ENCODE measurements around the gene AFAP1L2. TPM values are rescaled to one million over a fixed set of nuclear protein-coding genes. Genes with fewer than 3 reads are reported as not detected.
"Not testable (repeated sequence)": the region's sequence is repeated elsewhere in the genome, so short reads cannot be mapped to it uniquely, and the experiment has no call there.

The AFAP1L2 gene
- polyA plus RNA-seq, 3 donors, result 0.01 to 0.43 TPM; not detected in 1

DNA sequence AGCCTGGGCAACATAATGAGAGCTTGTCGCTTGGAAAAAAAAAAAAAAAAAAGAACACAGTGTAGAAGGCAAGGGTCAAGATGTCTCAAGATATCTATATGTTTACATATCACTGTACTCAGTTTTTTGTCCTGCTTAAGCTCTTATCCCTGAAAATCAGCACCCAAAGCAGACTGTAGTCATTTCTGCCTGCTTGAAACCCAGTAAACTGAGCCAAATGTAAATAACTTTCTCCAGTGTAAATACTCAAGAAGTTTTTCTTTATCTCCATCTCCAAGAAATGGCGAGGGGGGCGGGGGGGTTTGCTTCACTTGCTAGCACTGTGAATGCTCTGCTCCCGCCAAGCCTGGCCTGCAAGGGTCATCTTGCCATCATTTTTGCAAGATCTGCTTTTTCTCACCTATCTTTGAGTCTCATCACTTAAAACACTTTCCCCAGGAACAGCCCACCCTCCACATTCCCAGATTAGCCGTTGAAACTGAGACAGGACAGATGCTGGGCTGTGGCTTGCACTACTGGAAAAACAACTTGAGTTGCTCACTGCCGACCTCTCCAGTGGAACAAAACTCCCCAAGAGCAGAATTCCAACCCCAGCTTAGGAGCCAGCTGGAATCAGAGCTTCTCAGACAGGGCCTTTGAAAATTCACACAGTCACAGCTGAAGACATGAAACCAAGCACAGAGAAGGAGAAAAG lies 54.6 kb downstream of the AFAP1L2 start:
- intact Hi-C loops (cut with micrococcal nuclease), result no loop called here
- Mint-ChIP-seq H3K36me3 (no peaks in the 10 kb centered on the region), H3K4me3 (no peak overlapping the region), H3K27me3 (ENCODE audit: low read depth in 3 of 3) (peaks cover 2 to 3% (median 3%) of the 10 kb centered on the region in 3 donors), H3K4me1 (no peaks in the 10 kb centered on the region), H3K27ac (no peak overlapping the region), H3K9me3 (peaks cover 0 to 3% (median 0%) of the 10 kb centered on the region in 7 donors)
- Histone ChIP-seq H4K20me1 (ENCODE audit: insufficient read depth, low read length) (no peaks in the 10 kb centered on the region), H3K79me2 (ENCODE audit: insufficient read depth, low read length) (no peaks in the 10 kb centered on the region), H3K27ac (ENCODE audit: low read depth in 1 of 2, low read length in 2 of 2) (no peak overlapping the region), H3K36me3 (replicated peaks in 1 of 2; ENCODE audit: control insufficient read depth in 1 of 2, insufficient read depth in 2 of 2, low read length in 2 of 2) (no peaks in the 10 kb centered on the region), H3K9ac (ENCODE audit: insufficient read depth, low read length, poor library complexity, severe bottlenecking) (no peak overlapping the region), H2AFZ (ENCODE audit: insufficient read depth, low read depth, low read length, poor library complexity, severe bottlenecking) (no peak overlapping the region), H3K4me1 (ENCODE audit: control insufficient read depth in 1 of 2, insufficient read depth in 2 of 2, low read length in 2 of 2) (no peaks in the 10 kb centered on the region), H3K4me3 (replicated peaks in 1 of 3; ENCODE audit: low read depth in 2 of 3, low read length in 3 of 3) (no peak overlapping the region), H3K9me3 (replicated peaks in 1 of 2; ENCODE audit: control insufficient read depth in 1 of 2, insufficient read depth in 1 of 2, low read length in 2 of 2) (no peaks in the 10 kb centered on the region), H3K4me2 (replicated peaks; ENCODE audit: extremely low read depth, low read length, poor library complexity, severe bottlenecking) (no peak overlapping the region), H3K27me3 (ENCODE audit: control insufficient read depth in 2 of 2, insufficient read depth in 2 of 2, low read length in 2 of 2) (no peaks in the 10 kb centered on the region)
- TF ChIP-seq, protein P1, sequence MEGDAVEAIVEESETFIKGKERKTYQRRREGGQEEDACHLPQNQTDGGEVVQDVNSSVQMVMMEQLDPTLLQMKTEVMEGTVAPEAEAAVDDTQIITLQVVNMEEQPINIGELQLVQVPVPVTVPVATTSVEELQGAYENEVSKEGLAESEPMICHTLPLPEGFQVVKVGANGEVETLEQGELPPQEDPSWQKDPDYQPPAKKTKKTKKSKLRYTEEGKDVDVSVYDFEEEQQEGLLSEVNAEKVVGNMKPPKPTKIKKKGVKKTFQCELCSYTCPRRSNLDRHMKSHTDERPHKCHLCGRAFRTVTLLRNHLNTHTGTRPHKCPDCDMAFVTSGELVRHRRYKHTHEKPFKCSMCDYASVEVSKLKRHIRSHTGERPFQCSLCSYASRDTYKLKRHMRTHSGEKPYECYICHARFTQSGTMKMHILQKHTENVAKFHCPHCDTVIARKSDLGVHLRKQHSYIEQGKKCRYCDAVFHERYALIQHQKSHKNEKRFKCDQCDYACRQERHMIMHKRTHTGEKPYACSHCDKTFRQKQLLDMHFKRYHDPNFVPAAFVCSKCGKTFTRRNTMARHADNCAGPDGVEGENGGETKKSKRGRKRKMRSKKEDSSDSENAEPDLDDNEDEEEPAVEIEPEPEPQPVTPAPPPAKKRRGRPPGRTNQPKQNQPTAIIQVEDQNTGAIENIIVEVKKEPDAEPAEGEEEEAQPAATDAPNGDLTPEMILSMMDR (IDR thresholded peaks at IDR 0.05), result no peak
- DNase-seq, result no peak
- 94% methylated on average over 5 of the region's 6 CpGs for WGBS (ENCODE audit: insufficient coverage)

DNA sequence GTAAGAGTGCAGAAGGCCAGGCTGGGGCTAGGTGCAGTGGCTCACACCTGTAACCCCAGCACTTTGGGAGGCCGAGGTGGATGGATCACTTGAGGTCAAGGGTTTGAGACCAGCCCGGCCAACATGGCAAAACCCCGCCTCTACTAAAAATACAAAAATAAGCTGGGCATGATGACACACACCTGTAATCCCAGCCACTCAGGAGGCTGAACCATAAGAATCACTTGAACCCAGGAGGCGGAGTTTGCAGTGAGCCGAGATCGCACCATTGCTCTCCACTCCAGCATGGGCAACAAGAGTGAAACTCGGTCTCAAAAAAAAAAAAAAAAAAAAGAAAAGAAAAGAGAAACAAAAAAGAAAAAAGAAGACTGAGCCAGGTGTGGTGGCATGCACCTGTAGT lies 55.2 kb downstream of the AFAP1L2 start:
- H3K36me3 Mint-ChIP-seq; H2AFZ ChIP-seq (ENCODE audit: insufficient read depth, low read depth, low read length, poor library complexity, severe bottlenecking); H3K4me3 Mint-ChIP-seq; intact Hi-C loops (cut with micrococcal nuclease); H3K79me2 ChIP-seq (ENCODE audit: insufficient read depth, low read length); H3K4me1 ChIP-seq (ENCODE audit: control insufficient read depth in 1 of 2, insufficient read depth in 2 of 2, low read length in 2 of 2); H3K9me3 Mint-ChIP-seq; H4K20me1 ChIP-seq (ENCODE audit: insufficient read depth, low read length); H3K4me1 Mint-ChIP-seq; H3K9me3 ChIP-seq (replicated peaks in 1 of 2; ENCODE audit: control insufficient read depth in 1 of 2, insufficient read depth in 1 of 2, low read length in 2 of 2); H3K4me3 ChIP-seq (replicated peaks in 1 of 3; ENCODE audit: low read depth in 2 of 3, low read length in 3 of 3); H3K27me3 Mint-ChIP-seq (ENCODE audit: low read depth in 3 of 3); DNase-seq; H3K36me3 ChIP-seq (replicated peaks in 1 of 2; ENCODE audit: control insufficient read depth in 1 of 2, insufficient read depth in 2 of 2, low read length in 2 of 2); H3K27me3 ChIP-seq (ENCODE audit: control insufficient read depth in 2 of 2, insufficient read depth in 2 of 2, low read length in 2 of 2); H3K9ac ChIP-seq (ENCODE audit: insufficient read depth, low read length, poor library complexity, severe bottlenecking); H3K27ac Mint-ChIP-seq; H3K27ac ChIP-seq (ENCODE audit: low read depth in 1 of 2, low read length in 2 of 2); H3K4me2 ChIP-seq (replicated peaks; ENCODE audit: extremely low read depth, low read length, poor library complexity, severe bottlenecking): not testable (repeated sequence)
- WGBS (ENCODE audit: insufficient coverage), result no CpG with 5 or more reads among the region's 7 CpGs
